Daoy (cell line): ENCODE data around the gene GRIP2. TPM values are rescaled to one million over a fixed set of nuclear protein-coding genes. Genes with fewer than 3 reads are reported as not detected.
A peak's percentile ranks its signal among the peaks of the same experiment; 100 is the strongest.

Source experiments
- DNase-seq: peaks from one replicate; pipeline ENCODE4 v3.0.0-alpha.2; 2015; ENCODE audit warnings: low read depth
- total RNA-seq: library from RNA; depleted of rRNA; stranded (reverse); fragments of >200 nt; shearing (Covaris generic); gene quantifications from 2 replicates; pipeline ENCODE4 v1.2.3, GENCODE V29; 2014

The GRIP2 gene
- total RNA-seq, 1 experiment from 2014 or later, result not detected

- no peak for DNase-seq
Measured at GRCh38 chr3:14485981-14486380, 54.2 kb downstream of the GRIP2 start.

DNA sequence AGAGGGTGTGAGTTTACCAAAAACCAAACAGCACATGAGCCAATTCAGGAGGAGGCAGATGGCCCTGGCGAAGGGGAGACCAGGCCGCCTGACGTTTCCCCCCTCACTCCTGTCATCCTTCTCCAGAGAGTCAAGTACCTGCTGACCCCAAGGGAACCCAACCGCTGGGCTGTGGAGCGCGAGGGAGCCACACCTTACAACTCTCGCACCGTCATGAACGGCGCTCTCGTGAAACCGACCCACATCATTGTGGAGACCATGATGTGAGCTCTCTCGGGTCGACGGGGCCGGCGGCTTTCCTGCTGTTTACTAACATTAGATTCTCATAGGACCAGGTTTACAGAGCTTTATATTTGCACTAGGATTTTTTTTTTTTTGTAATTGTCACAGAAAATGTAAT is 55.4 kb downstream of the GRIP2 start:
- no peak for DNase-seq

DNA sequence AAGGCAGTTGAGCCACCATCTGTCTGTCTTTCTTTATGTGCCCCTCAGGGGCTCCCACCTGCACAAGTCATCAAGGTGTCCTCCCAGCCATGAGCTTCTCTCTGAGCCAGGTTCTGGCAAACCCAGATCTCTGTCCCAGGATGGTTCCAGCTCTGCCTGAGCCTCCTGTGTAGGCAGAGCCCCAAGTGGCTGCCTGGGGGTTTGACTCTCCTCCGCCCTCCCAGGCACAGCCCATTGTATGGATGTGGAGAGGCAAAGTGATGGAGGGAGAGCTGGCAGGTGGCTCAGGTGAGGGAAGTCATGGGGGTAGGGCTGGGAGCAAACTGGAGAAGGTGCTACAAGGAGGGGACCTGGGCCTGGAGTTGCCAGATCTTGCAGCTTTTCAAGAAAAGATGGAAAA is 56.9 kb downstream of the GRIP2 start:
- DNase-seq, result no peak

- no peak for DNase-seq
Measured at GRCh38 chr3:14482271-14482721, 57.8 kb downstream of the GRIP2 start.

DNA sequence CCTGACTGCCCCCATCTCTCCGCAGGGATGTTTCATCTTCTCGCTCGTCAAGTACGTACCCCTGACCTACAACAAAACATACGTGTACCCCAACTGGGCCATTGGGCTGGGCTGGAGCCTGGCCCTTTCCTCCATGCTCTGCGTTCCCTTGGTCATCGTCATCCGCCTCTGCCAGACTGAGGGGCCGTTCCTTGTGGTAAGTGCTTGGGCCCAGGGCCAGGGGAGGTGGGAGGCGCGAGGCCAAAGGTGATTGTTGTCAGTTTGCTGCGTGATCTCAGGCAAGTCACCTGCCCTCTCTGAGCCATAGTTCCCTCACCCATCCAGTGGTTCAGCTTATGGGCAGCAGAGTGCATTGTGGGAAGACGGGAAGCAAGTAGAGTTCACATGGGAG is 58.5 kb downstream of the GRIP2 start:
- no peak for DNase-seq

DNA sequence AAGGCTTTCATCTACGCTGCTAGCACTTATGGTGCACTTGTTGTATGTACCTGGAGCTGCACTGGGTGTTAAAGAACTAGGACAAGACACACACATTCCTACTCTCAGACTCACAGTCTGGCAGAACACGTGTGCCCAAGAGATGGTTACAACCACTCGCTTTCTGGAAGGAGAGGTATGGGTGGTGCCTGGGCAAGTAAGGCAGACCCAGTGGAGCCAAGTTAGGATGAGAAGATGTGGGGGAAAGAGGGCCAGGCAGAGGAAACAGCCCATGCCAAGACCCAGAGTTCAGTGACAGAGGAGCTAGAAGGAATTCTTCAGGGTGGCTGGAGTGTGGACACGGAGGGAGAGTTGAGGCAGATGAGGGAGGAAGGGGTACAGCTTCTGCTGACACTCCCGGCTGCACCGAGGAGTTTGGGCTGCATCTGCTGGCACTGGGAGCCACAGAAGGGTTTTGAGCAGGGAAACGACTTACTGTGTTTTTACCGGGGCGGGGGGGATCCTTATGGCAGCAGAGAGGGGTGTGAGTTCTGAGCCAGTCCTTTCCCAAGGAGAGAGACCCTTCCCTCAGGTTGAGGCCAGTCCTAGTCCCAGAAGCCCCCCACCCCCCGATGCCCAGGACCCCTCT is 59.0 kb downstream of the GRIP2 start:
- no peak for DNase-seq

DNA sequence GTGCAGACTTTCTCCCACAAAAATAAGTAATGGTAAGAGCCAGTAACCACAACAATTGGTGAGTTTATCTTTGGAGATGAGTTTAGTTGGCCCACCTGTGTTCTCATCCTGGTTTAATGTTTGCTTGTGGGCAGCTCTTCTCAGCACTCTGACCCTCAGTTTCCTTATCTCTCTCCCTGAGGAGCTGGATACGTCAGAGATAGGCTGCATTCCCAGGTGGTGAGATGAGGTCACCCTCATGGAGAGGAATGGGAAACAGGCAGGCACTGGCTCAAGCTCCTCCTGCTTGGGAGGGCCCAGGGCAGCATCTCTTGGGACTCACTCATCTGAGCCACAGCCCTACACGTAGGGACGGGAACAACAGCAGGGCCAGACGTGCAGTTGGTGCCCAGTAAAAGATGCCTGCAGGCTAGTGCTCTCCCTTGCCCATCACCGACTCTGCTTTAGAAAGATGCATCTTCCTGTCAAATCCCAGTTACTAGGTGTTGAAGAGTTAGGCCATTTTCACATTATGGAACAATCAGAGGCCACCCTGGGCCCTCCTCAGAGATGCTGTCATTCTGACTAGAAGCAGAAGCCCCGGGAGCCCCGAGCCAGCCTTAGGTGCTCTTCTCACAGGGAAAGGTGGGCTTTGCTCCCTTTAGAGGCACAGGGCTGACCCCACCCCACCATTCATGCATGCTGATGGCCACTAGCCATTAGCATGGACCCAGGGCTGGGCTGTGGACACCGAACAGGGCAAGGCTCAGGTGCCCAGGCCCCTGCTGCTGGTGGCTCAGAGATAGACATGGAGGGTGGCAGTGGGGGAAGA is 59.7 kb downstream of the GRIP2 start:
- peak; percentile 57 for DNase-seq

- DNase-seq, result no peak
Measured at GRCh38 chr3:14479591-14479990, 60.6 kb downstream of the GRIP2 start.

DNA sequence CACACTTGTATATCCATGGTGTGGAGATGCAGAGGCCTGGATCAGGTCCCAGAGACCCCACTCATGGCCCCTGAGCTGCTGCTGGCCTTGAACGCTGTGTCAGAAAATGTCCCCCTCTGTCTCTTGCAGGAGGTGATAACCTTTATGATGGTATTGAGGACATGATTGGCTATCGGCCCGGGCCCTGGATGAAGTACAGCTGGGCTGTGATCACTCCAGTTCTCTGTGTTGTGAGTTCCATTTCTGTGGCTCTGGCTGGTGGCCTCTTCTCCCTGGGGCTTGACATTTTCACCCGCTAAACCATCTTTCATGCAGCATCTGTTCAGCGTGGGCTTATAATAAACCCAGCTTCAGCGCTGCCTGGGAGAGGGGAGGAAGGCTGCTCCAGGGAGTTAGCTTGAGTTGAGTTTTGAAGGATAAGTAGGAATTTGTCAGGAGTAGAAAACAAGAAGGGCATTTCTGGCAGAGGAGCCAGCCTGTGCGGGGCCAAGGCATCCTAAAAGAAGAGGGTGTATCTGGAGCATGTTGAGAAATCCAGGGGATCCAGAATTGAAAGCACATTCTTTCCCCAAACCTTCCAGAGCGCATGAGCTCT is 61.1 kb downstream of the GRIP2 start:
- no peak for DNase-seq

GRCh38 chr3:14477311-14477935 is 62.7 kb downstream of the GRIP2 start:
- no peak for DNase-seq

DNA sequence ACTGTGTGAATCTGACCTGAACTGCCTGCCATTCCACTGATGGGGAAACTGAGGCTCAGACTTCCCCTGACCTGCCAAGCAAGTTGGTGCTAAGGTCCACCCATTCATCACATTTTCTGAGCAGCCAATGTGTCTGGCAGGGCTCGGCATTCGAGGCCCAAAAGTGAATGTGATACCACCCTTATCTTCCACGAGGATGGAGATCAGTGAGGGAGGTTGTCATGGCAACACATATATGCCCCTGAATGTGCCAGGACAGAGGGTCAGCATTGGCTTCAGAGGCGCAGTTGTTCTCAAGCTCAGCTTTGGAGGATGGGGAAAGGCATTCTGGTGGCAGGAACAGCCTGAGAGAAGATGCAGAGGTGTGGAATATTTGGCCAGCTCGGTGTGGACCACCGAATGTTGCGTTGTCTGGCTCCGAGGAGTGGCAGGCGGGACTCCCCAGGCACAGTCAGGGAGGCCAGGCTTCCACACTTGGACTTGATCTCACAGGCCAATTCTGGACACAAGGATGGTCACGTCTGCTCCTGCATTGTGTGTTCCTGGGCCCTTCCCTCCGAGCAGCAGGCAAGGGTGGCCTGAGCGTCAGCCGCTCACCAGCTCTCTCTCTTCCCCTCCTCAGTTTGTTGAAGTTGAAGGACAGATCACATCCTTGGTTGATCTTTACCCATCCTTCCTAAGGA is 63.4 kb downstream of the GRIP2 start:
- DNase-seq, result no peak

DNA sequence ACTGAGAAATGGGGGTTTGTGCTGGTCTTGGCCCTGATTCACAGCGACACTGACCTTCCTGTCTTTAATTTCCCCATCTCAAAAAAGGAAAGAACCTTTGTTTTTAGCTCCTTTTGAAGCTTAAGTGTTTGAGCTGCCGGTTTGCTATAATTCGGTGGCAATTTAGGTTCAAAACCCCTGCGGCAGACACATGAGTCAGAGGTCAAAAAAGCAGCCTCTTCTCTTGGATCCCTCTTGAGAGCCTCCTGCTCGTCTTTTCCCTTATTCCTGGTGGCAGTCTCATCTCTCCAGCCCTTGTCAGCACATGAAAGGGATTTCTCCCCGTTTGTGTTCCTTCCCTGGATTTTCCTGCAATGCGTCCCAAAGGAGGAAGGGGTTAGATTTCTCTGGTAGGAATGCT is 64.5 kb downstream of the GRIP2 start:
- DNase-seq, result no peak

GRCh38 chr3:14474363-14475081 is 65.6 kb downstream of the GRIP2 start:
- DNase-seq, result no peak

GRCh38 chr3:14473411-14473891 is 66.7 kb downstream of the GRIP2 start:
- DNase-seq, result no peak

DNA sequence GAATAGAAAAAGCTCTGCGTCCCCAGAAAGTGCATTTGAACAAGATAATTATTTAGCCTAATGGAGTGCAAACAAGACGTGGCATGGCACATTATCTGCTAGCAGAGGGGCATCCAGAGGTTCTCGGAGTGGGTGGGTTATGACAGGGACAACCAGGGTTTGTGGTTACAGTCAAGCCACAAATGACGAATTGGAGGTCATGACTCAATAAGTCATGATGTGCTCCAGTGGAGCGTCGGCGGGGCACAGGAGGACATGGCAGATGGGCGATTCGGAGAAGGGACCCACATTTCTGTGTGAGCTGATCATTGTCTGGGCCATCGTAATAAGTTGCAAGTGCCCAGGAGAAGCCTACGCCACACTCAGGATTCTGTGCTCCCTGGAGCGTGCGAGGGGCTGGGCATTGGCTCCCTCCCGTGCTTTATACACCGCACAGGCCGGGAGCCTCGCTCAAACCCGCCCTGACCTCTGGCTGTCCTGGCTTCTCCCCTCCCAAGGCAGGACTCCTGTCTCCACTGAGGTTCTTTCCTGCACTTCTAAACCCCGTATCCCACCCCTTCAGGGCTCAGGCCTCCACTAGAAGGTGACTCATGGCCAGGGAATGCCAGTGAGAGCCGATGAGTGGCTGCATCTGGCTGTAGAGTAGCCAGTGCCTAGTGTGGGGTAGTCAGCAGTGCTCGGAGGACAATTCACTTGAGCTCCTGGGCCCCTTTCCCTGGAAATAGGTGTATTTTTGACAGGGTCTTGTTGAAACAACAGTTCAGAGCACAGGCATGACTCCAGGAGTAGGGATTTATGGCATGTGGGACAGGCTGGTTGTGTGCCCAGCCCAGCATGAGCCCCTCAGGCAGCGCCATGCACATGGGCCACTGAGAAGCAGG is 67.4 kb downstream of the GRIP2 start:
- DNase-seq, result peak; percentile 91

DNA sequence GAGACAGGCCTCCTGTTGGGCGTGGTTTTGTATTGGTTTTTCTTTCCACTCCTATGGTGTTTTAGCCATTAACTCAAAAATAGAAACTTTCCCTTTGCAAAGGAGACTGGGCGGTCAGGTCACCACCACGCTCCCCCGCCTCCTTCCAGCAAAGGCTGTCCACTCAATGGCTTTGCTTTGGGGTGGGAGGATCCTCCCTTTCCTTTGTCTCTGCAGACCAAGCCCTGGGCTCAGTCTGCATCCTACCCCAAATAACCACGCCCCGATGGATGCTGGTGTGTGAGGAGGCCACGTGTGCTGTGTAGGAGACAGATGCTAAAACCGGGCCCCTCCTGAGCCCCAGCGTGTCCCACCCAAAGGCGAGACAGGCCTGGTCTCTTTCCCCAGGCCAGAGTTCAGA is 68.5 kb downstream of the GRIP2 start:
- no peak for DNase-seq

- no peak for DNase-seq
Measured at GRCh38 chr3:14471016-14471415, 69.1 kb downstream of the GRIP2 start.

DNA sequence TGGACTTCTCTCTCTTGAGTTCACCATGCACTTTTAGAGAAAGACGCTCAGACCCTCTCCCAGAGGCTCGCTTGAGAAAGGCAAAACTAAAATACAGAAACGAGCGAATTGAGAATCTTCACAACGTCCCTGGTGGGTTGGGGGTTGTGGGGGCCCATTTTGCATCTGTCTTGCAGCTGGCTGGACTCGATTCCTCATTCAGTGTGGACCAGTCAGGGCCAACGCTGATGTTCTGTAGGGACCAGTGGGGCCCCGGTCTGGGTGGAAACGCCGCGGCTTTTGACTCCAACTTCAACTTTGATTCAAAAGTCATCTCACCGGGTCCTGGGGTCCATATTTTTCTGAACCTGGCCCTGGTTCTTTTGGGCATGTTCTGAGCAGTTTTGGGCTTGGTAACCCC is 69.7 kb downstream of the GRIP2 start:
- DNase-seq, result no peak

DNA sequence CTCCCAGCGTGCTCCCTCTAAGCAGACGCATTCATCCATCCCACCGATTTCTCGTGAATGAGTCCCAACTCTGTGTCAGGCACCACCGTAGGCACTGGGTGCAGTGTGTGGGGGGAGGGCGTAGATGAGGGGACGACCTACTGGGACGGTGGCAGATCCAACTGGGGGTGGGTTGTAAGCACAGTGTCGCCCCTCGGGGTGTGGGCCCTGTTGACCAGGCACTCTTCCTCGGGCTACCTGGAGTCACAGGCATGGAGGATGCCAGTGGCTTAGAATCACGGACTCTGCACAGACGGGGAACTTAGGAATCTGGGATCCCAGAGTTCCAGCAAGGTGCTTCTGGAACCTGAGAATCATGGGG is 71.5 kb downstream of the GRIP2 start:
- no peak for DNase-seq
